ENCODE data around the gene SLC2A13. TPM values are rescaled to one million over a fixed set of nuclear protein-coding genes. Genes with fewer than 3 reads are reported as not detected.

The SLC2A13 gene
- total and polyA plus RNA-seq, 10 donors = 1.1 to 17.1 (median 7.6) TPM

DNA sequence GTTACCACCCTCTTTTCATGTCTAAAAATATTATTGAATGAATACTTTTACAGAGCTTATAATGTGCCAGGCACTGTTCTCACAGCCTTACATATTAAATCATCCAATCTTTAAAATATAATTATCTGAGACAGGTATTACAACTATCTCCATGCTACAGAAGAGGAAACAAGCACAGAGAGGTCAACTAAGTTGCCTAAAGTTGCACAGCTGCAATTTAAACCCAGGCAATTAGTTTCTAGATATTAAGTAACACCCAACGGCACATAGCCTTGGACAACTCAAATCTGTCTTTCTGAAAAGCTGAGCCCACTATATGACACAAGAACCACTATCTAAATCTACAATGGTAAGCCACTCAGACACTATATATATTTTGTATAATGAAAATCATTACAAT lies 92.6 kb downstream of the SLC2A13 start:
- 61 to 79% (median 71%) methylated on average over 1 of the region's 1 CpG for WGBS, 5 donors
- Histone ChIP-seq H3K9me3 (no peaks in the 10 kb centered on the region), H3K4me1 (peaks cover 0 to 24% (median 17%) of the 10 kb centered on the region in 6 donors), H3K36me3 (no peaks in the 10 kb centered on the region), H3K27ac (peak overlapping the region in 1 of 8 donors; percentile 38), H3K4me3 (no peak overlapping the region), H3K27me3 (replicated peaks in 1 of 7) (no peaks in the 10 kb centered on the region)
- intact Hi-C loops (cut with DNase I; ENCODE audit: low total_unique reads) = loop anchor here (5.0 kb wide), 1 partner anchor 94 kb away; the partner anchor contains the start of gene SLC2A13
- no peak for DNase-seq
- no peak for TF ChIP-seq POLR2AphosphoS5 (IDR thresholded peaks at IDR 0.05)
- TF ChIP-seq POLR2A (IDR thresholded peaks at IDR 0.05) = no peak
- TF ChIP-seq, protein P1, sequence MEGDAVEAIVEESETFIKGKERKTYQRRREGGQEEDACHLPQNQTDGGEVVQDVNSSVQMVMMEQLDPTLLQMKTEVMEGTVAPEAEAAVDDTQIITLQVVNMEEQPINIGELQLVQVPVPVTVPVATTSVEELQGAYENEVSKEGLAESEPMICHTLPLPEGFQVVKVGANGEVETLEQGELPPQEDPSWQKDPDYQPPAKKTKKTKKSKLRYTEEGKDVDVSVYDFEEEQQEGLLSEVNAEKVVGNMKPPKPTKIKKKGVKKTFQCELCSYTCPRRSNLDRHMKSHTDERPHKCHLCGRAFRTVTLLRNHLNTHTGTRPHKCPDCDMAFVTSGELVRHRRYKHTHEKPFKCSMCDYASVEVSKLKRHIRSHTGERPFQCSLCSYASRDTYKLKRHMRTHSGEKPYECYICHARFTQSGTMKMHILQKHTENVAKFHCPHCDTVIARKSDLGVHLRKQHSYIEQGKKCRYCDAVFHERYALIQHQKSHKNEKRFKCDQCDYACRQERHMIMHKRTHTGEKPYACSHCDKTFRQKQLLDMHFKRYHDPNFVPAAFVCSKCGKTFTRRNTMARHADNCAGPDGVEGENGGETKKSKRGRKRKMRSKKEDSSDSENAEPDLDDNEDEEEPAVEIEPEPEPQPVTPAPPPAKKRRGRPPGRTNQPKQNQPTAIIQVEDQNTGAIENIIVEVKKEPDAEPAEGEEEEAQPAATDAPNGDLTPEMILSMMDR (IDR thresholded peaks at IDR 0.05 in 8 of 11, conservative IDR thresholded peaks at IDR 0.05 in 3 of 11) = no peak

DNA sequence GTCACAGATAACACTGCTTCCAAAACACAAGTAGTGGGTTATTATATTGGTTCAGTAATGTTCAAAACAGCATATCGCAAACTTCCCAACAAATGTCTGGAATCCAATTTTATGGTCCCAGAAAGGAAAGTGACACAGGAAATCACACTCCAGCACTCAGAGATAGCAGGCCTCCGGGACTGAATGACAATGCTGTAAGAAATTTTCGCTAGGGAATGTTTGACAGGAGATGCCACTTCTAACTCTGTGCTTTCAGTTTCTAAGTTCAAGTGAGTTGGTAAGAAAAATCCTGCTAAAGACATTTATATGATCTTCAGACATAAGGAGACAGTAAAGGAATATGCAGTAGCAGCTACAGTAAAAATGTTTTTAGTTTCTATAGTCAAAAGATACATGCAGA lies 93.2 kb downstream of the SLC2A13 start:
- peak overlapping the region in 2 of 8 donors; percentile 3 to 38 for H3K27ac ChIP-seq

DNA sequence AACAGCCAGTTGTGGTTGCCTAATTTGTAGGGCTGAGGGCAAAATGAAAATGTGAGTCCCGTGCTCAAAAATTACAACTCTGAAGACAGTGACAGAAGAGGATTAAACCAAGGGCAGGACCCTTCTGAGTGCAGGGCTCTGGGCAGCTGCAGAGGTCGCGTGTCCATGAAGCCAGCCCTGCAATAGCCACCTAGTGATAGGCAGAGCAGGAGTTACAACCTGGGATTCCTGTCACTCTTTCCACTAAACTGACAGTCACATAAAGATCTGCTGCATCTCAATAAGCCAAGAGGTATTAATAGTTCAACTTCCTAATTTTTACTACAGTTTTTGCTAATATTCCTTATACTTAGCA lies 94.1 kb downstream of the SLC2A13 start:
- peak overlapping the region in 7 of 8 donors; percentile 16 to 62 (median 25) for H3K4me3 ChIP-seq
- H3K4me1 ChIP-seq = peaks cover 0 to 24% (median 17%) of the 10 kb centered on the region in 6 donors
- H3K27me3 ChIP-seq (replicated peaks in 1 of 7) = no peaks in the 10 kb centered on the region
- 44 to 83% (median 62%) methylated on average over 3 of the region's 3 CpGs for WGBS, 5 donors
- intact Hi-C loops (cut with DNase I; ENCODE audit: low total_unique reads) = loop anchor here (5.0 kb wide), 1 partner anchor 96 kb away; the partner anchor contains the start of gene SLC2A13
- no peaks in the 10 kb centered on the region for H3K36me3 ChIP-seq
- DNase-seq = no peak
- H3K27ac ChIP-seq = peak overlapping the region in 6 of 8 donors; percentile 13 to 65 (median 46)
- TF ChIP-seq POLR2A (IDR thresholded peaks at IDR 0.05) (no peak), POLR2AphosphoS5 (IDR thresholded peaks at IDR 0.05) (no peak)
- TF ChIP-seq, protein P1 (IDR thresholded peaks at IDR 0.05 in 8 of 11, conservative IDR thresholded peaks at IDR 0.05 in 3 of 11) = no peak
- H3K9me3 ChIP-seq = no peaks in the 10 kb centered on the region

More for the DNA sequence above, 93.2 kb downstream of the SLC2A13 start:
- TF ChIP-seq, protein P1 (IDR thresholded peaks at IDR 0.05 in 8 of 11, conservative IDR thresholded peaks at IDR 0.05 in 3 of 11) = no peak
- TF ChIP-seq POLR2AphosphoS5 (IDR thresholded peaks at IDR 0.05) = no peak
- no peak for TF ChIP-seq POLR2A (IDR thresholded peaks at IDR 0.05)
- Histone ChIP-seq H3K4me3 (no peak overlapping the region), H3K9me3 (no peaks in the 10 kb centered on the region), H3K4me1 (peaks cover 0 to 24% (median 17%) of the 10 kb centered on the region in 6 donors), H3K36me3 (no peaks in the 10 kb centered on the region), H3K27me3 (replicated peaks in 1 of 7) (no peaks in the 10 kb centered on the region)
- DNase-seq = no peak
- intact Hi-C loops (cut with DNase I; ENCODE audit: low total_unique reads) = loop anchor here (5.0 kb wide), 1 partner anchor 95 kb away; the partner anchor contains the start of gene SLC2A13
- WGBS, 5 donors = 49 to 63% (median 53%) methylated on average over 3 of the region's 3 CpGs

DNA sequence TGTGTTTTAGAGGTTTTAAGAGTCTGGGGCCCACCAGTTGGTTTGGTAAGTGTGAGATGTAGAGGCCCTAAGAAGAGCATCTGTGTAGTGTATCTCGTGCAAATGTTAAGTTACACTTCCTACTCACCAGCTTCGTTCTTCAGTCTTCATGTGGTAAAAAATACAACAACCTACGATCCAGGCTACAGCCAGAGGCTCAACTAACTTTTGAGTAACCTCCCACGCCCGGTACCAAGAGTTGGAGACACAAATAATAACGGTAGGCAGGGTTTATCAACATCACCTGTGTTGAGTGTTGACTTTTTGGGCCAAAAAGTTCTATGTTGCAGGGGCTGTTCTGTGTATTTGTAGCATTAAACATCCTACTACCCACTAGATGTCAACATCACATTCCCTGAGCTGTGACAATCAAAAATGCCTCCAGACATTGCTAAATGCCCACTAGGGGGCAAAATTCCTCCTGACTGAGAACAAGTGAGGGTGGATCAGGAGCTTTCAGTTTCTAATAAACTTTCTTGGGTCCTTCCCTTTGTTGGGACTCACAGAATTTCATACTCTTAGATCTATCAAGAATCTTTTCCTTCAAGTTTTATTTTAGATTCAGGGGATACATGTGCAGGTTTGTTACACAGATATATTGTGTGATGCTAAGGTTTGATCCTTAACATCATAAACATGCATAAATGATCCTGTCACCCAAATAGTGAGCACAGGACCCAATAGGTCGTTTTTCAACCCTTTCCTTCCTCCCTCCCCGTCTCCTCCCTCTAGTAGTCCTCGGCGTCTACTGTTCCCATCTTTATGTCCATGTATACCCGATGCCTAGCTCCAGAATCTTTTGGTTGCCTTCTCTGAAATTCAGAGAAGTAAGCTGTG lies 94.7 kb downstream of the SLC2A13 start:
- Histone ChIP-seq H3K27ac (peak overlapping the region in 6 of 8 donors; percentile 13 to 65 (median 46)), H3K4me1 (peaks cover 0 to 24% (median 17%) of the 10 kb centered on the region in 6 donors), H3K27me3 (replicated peaks in 1 of 7) (no peaks in the 10 kb centered on the region), H3K36me3 (no peaks in the 10 kb centered on the region), H3K9me3 (no peaks in the 10 kb centered on the region), H3K4me3 (peak overlapping the region in 7 of 8 donors; percentile 16 to 62 (median 25))
- no peak for DNase-seq
- 48 to 61% (median 52%) methylated on average over 11 of the region's 11 CpGs for WGBS, 5 donors
- intact Hi-C loops (cut with DNase I; ENCODE audit: low total_unique reads) = loop anchor here (5.0 kb wide), 1 partner anchor 96 kb away; the partner anchor contains the start of gene SLC2A13
- TF ChIP-seq, protein P1 (IDR thresholded peaks at IDR 0.05 in 8 of 11, conservative IDR thresholded peaks at IDR 0.05 in 3 of 11) = peak in 10 of 11 experiments; percentile 43 to 84 (median 76)
- no peak for TF ChIP-seq POLR2A (IDR thresholded peaks at IDR 0.05)
- no peak for TF ChIP-seq POLR2AphosphoS5 (IDR thresholded peaks at IDR 0.05)
